ENCODE data around the gene VPS26C.
"Not testable (repeated sequence)": the region's sequence is repeated elsewhere in the genome, so short reads cannot be mapped to it uniquely, and the experiment has no call there.

The VPS26C gene

DNA sequence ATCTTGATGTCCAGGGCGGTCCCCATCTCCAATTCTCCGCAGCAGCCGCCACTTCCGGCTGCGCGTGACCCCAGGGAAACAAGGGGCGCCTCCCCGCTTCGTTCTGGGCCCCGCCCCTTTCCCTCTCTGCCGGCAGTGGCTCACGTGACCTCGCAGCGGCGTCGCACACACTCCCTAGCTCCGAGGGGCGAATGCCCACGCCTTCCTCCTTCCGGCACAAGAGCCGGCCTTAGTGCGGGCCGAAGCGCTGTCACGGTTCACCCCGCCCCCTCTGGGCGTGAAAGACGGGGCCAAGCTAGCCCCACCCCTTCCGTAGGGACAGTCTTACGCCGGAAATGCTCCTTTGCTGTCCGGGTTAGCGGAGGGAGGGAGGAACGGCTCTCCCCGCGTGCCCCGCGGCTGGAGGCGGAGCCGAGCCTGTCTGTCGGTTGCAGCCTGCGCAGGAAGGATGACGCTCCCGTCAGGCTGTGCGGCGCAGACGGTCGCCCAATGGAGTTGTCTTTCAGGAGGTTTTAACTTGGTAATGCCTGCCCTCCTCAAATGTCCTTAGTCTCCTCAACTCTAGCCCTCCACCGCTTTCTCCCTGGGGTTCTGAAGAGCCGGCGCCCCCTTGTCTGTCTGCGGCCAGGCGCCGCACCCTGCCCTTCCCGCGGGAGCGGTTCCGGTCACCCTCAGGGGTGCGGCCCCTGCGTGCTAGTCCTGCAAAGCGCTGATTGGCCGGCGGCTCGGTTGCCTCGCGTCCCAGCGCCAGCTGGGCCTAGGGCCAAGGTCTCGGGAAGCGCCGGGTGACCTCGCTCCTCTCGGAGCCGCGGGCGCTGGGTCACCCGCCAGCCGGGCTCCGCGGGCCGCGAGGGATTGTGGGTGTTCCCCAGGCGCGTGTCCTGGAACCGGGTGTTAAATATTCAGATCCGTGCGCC is at the start of gene VPS26C:
Gene VPS26C, minus strand, starts transcription at position 66 of the 917 bp plus-strand sequence. Its CDS starts 40 bp downstream, at position 26.
- peak within 1 kb of the TSS; percentile 91 to 99 (median 97) for H3K9ac ChIP-seq
- peaks cover 0 to 32% (median 12%) of the 10 kb centered on the region in 11 experiments; a peak in 11 of 22 replicates for H4K20me1 ChIP-seq
- peak within 1 kb of the TSS; percentile 81 to 96 (median 88) for H3K4me3 ChIP-seq
- peak within 1 kb of the TSS; percentile 86 to 98 (median 92) for H3K4me2 ChIP-seq
- H3K27ac ChIP-seq, result peak within 1 kb of the TSS; percentile 93 to 100 (median 98)
- peaks cover 21 to 42% (median 27%) of the 10 kb centered on the region in 10 experiments for H3K4me1 ChIP-seq
- H3K36me3 ChIP-seq, result peaks cover 0 to 15% (median 8%) of the 10 kb centered on the region in 11 experiments; a peak in 10 of 22 replicates
- H3K27me3 ChIP-seq, result no peaks in the 10 kb centered on the region
- TF ChIP-seq Cebpa-rat (IDR thresholded peaks at IDR 0.05), result no peak
- H3K9me3 ChIP-seq (replicated peaks in 1 of 11), result no peaks in the 10 kb centered on the region; a peak in 1 of 22 replicates

DNA sequence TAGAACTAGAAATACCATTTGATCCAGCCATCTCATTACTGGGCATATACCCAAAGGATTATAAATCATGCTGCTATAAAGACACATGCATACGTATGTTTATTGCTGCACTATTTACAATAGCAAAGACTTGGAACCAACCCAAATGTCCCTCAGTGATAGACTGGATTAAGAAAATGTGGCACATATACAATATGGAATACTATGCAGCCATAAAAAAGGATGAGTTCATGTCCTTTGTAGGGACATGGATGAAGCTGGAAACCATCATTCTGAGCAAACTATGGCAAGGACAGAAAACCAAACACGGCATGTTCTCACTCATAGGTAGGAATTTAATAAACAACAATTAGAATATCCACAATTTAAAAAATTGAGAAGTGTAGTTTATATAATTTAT is 48.9 kb upstream of the VPS26C start:
- H3K4me3 ChIP-seq, H3K27ac ChIP-seq, H3K4me2 ChIP-seq, H3K9ac ChIP-seq, H4K20me1 ChIP-seq, H3K27me3 ChIP-seq, H3K36me3 ChIP-seq, H3K4me1 ChIP-seq: not testable (repeated sequence)
- peaks cover 32 to 57% (median 39%) of the 10 kb centered on the region in 11 experiments for H3K9me3 ChIP-seq (replicated peaks in 1 of 11)

DNA sequence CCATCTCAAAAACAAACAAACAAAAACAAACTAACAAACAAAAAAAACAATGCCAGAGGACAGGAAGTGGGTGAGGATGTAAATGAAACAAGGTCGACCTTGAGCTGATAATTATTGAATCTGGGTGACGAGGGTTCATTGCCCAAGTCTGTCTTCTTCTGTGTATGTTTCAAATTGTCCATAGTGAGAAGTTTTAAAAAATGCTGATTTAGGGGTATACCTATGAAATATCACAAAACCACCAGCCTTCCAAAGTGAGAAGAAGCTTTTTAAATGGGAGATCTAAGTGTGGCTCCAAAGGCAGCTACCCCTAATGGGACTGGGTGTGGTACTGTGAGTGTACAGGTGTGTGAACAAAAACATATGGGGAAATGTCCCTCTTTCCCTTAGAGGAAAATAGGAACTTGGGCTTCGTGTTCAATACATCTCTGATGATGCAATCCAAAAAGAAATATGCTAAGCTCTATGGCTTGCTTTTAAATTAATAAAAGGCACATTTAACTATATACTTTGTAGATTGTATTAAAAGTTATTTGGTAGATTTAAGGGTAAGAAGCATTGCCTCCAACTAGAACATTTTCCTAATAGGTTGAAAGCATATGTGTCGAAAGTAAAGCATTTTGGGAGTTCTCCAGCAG is 33.1 kb upstream of the VPS26C start:
- no peak overlapping the region for H3K4me3 ChIP-seq
- no peak overlapping the region for H3K9ac ChIP-seq
- no peaks in the 10 kb centered on the region for H3K9me3 ChIP-seq (replicated peaks in 1 of 11)
- H3K4me1 ChIP-seq, result no peaks in the 10 kb centered on the region
- no peak overlapping the region for H3K27ac ChIP-seq
- H3K27me3 ChIP-seq, result no peaks in the 10 kb centered on the region
- no peaks in the 10 kb centered on the region for H3K36me3 ChIP-seq
- TF ChIP-seq Cebpa-rat (IDR thresholded peaks at IDR 0.05), result no peak
- H4K20me1 ChIP-seq, result no peaks in the 10 kb centered on the region
- no peak overlapping the region for H3K4me2 ChIP-seq

DNA sequence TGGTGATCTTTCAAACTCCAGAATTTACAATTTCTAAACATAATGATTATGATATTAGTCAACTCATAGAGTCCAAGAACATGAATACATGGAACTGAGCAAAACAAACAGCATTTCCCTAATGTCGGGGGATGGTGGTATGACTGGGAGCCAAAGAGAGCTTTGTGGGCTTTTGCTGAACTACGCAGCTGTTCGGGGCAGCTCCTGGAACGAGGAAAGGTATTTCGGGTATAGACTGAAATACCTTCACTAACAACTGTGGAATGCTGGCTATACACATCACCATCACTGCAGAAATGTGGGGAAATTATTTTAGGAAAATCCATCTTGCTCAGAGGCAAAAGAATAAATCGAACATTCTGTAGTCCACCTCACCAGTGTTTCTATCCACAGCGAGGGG is 30.2 kb upstream of the VPS26C start:
- no peak overlapping the region for H3K9ac ChIP-seq
- H3K36me3 ChIP-seq, result no peaks in the 10 kb centered on the region
- no peaks in the 10 kb centered on the region for H4K20me1 ChIP-seq
- no peak overlapping the region for H3K4me3 ChIP-seq
- no peak overlapping the region for H3K4me2 ChIP-seq
- no peaks in the 10 kb centered on the region for H3K4me1 ChIP-seq
- no peak for TF ChIP-seq Cebpa-rat (IDR thresholded peaks at IDR 0.05)
- no peak overlapping the region for H3K27ac ChIP-seq
- no peaks in the 10 kb centered on the region for H3K9me3 ChIP-seq (replicated peaks in 1 of 11)
- no peaks in the 10 kb centered on the region for H3K27me3 ChIP-seq

DNA sequence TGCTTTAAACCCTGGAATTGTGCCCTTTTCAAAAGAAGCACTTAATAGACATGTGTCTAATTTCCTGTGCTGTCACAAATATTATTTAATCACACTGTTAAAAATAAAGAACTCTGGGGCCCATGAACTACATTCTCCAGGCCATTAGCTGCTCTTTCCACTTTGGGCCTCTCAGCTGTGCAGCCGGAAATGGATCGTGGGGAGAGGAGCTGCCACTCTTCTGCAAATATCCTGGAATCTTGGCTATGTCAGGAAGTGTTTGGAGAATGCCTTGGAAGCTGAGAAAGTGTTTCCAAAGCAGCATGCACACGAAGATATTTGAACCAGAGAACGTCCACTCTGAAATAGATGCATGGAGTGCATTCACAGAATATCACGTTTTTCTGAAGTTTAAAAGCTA is 27.5 kb upstream of the VPS26C start:
- Histone ChIP-seq H3K4me1 (no peaks in the 10 kb centered on the region), H3K4me3 (no peak overlapping the region)

DNA sequence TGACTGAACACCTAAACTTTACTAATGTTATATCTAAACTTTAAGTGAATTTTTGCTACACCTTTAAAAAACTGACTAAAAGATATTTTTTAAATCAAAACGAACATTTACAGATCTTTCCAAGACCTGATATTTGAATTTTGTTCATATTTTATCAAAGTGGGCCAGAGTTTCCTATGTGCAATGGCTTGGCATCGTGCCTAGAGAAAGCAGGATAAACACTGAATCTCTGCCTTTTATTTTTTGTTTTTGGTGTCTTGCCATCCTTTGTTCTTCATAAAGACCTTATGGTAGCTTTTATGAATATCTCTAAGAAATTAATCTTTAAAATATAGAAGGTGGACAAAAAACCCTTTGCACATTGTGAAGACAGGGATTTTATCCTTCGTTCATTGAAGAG is 25.8 kb upstream of the VPS26C start:
- Histone ChIP-seq H3K4me2 (no peak overlapping the region), H3K4me3 (no peak overlapping the region), H3K9ac (no peak overlapping the region), H3K4me1 (no peaks in the 10 kb centered on the region), H3K36me3 (no peaks in the 10 kb centered on the region), H3K27ac (no peak overlapping the region), H3K9me3 (replicated peaks in 1 of 11) (no peaks in the 10 kb centered on the region), H4K20me1 (no peaks in the 10 kb centered on the region), H3K27me3 (no peaks in the 10 kb centered on the region)
- TF ChIP-seq Cebpa-rat (IDR thresholded peaks at IDR 0.05), result no peak

More for the DNA sequence above, 27.5 kb upstream of the VPS26C start:
- H3K27me3 ChIP-seq, result no peaks in the 10 kb centered on the region
- H3K9ac ChIP-seq, result no peak overlapping the region
- no peak overlapping the region for H3K4me2 ChIP-seq
- TF ChIP-seq Cebpa-rat (IDR thresholded peaks at IDR 0.05), result no peak
- H3K9me3 ChIP-seq (replicated peaks in 1 of 11), result no peaks in the 10 kb centered on the region
- no peak overlapping the region for H3K27ac ChIP-seq
- no peaks in the 10 kb centered on the region for H3K36me3 ChIP-seq
- no peaks in the 10 kb centered on the region for H4K20me1 ChIP-seq

DNA sequence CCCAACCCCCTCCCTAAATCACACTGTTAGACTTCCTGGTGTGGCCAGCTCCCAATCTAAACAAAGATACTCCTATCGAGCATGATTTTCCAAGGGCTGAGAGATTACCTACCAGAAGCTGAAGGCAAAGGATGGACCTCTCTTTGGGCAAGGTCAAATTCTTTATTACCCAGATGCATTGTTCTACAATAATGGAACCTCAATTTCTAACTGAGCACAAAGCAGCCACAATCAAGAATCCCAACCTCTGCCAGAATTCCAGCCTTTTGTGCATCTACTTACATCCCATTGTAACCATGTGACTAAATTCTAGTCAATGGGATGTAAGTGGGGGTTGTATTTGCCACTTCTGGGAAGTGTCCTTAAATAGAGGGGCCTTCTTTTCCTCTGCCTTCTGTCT is 24.9 kb upstream of the VPS26C start:
- H3K9me3 ChIP-seq (replicated peaks in 1 of 11), result no peaks in the 10 kb centered on the region
- H3K4me3 ChIP-seq, result no peak overlapping the region

DNA sequence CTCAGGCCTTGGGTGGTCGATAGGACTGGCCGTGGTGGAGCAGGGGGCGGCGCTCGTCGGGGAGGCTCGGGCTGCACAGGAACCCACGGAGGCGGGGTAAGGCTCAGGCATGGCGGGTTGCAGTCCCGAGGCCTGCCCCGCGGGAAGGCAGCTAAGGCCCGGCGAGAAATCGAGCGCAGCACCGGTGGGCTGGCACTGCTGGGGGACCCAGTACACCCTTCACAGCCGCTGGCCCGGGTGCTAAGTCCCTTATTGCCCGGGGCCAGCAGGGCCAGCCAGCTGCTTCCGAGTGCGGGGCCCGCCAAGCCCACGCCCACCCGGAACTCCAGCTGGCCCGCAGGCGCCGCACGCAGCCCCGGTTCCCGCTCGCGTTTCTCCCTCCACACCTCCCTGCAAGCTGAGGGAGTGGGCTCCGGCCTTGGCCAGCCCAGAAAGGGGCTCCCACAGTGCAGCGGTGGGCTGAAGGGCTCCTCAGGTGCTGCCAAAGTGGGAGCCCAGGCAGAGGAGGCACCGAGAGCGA is 16.1 kb upstream of the VPS26C start:
- H3K36me3 ChIP-seq, H3K27ac ChIP-seq, H3K27me3 ChIP-seq, H3K9ac ChIP-seq, H3K4me2 ChIP-seq, H4K20me1 ChIP-seq, H3K4me3 ChIP-seq, H3K4me1 ChIP-seq: not testable (repeated sequence)
- H3K9me3 ChIP-seq (replicated peaks in 1 of 11), result peaks cover 0 to 25% (median 4%) of the 10 kb centered on the region in 11 experiments; a peak in 8 of 22 replicates

More for the DNA sequence above, 24.9 kb upstream of the VPS26C start:
- Histone ChIP-seq H4K20me1 (no peaks in the 10 kb centered on the region), H3K27ac (no peak overlapping the region), H3K4me2 (no peak overlapping the region), H3K4me1 (no peaks in the 10 kb centered on the region), H3K9ac (no peak overlapping the region), H3K36me3 (no peaks in the 10 kb centered on the region), H3K27me3 (no peaks in the 10 kb centered on the region)
- no peak for TF ChIP-seq Cebpa-rat (IDR thresholded peaks at IDR 0.05)

DNA sequence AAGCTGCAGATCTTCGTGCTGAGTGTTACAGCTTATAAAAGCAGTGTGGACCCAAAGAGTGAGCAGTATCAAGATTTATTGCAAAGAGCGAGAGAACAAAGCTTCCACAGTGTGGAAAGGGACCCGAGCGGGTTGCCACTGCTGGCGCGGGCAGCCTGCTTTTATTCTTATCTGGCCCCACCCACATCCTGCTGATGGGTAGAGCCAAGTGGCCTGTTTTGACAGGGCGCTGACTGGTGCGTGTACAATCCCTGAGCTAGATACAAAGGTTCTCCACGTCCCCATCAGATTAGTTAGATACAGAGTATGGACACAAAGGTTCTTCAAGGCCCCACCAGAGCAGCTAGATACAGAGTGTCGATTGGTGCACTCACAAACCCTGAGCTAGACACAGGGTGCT is 15.5 kb upstream of the VPS26C start:
- H3K4me3 ChIP-seq, H3K4me2 ChIP-seq, H3K4me1 ChIP-seq, H3K27ac ChIP-seq, H3K9ac ChIP-seq, H3K36me3 ChIP-seq, H4K20me1 ChIP-seq, H3K27me3 ChIP-seq: not testable (repeated sequence)
- peaks cover 0 to 25% (median 4%) of the 10 kb centered on the region in 11 experiments; a peak in 8 of 22 replicates for H3K9me3 ChIP-seq (replicated peaks in 1 of 11)

All from BLaER1 treated with 17β-estradiol and CSF1 and Interleukin-3, amounts not matched to agents 10 nM and 100 nM (cell line).